ENCODE measurements around the gene TMEM256.

GRCh38 chr17:7354262-7354843, 49.5 kb downstream of the TMEM256 start:
- TF ChIP-seq CTCF (IDR thresholded peaks at IDR 0.05; ENCODE audit: extremely low read depth in 1 of 2, insufficient read depth in 1 of 2, low read depth in 1 of 2, low read length in 2 of 2) (no peak), POLR2AphosphoS5 (IDR thresholded peaks at IDR 0.05; ENCODE audit: insufficient read depth, low read depth, low read length) (no peak), POLR2A (IDR thresholded peaks at IDR 0.05; ENCODE audit: low read depth, low read length) (no peak), FOS (IDR thresholded peaks at IDR 0.05; ENCODE audit: borderline replicate concordance, insufficient read depth, low read length) (no peak), EZH2 (IDR thresholded peaks at IDR 0.05; ENCODE audit: borderline replicate concordance, low read depth, low read length, severe bottlenecking) (no peak), MAX (IDR thresholded peaks at IDR 0.05; ENCODE audit: insufficient read depth, insufficient read length) (no peak), GATA2 (IDR thresholded peaks at IDR 0.05; ENCODE audit: insufficient read depth, insufficient read length, low read depth, low read length) (no peak), MYC (IDR thresholded peaks at IDR 0.05; ENCODE audit: low read depth, low read length) (no peak), JUN (IDR thresholded peaks at IDR 0.05; ENCODE audit: borderline replicate concordance, insufficient read depth, insufficient read length, low read depth) (no peak)

Measured in endothelial cell of umbilical vein (primary cell).